H9 (cell line): ENCODE data around the gene KAZN. TPM values are rescaled to one million over a fixed set of nuclear protein-coding genes. Genes with fewer than 3 reads are reported as not detected.

Experiments
- DNase-seq: peaks from one replicate; pipeline ENCODE4 v3.0.0-alpha.2; 2017
- H2AFZ ChIP-seq: one replicate; pipeline ENCODE4 v1.6.1; 2013; ENCODE audit warnings: mild to moderate bottlenecking, low read length, control low read depth, moderate library complexity
- H2AK5ac ChIP-seq: 2 replicates; pipeline ENCODE4 v1.6.1; 2013; ENCODE audit warnings: low read length, control low read depth, mixed read lengths; ENCODE audit not compliant: insufficient read length
- H2BK120ac ChIP-seq: one replicate; pipeline ENCODE4 v1.6.1; 2013; ENCODE audit warnings: low read depth, mild to moderate bottlenecking, low read length, control low read depth, inconsistent platforms; ENCODE audit not compliant: poor library complexity, severe bottlenecking
- H2BK12ac ChIP-seq: 2 replicates; pipeline ENCODE4 v1.6.1; 2013; ENCODE audit warnings: low read length, control low read depth, mixed read lengths, low read depth; ENCODE audit not compliant: insufficient read length
- H2BK15ac ChIP-seq: 2 replicates; pipeline ENCODE4 v1.6.1; 2013; ENCODE audit warnings: low read depth, low read length, control low read depth
- H2BK20ac ChIP-seq: one replicate; pipeline ENCODE4 v1.6.1; 2013; ENCODE audit warnings: low read depth, mild to moderate bottlenecking, low read length, control low read depth, inconsistent platforms; ENCODE audit not compliant: poor library complexity, severe bottlenecking
- H2BK5ac ChIP-seq: 2 replicates; pipeline ENCODE4 v1.6.1; 2013; ENCODE audit warnings: low read length, control low read depth, mixed read lengths; ENCODE audit not compliant: insufficient read length
- H3K14ac ChIP-seq: 2 replicates; pipeline ENCODE4 v1.6.1; 2013; ENCODE audit warnings: low read length, control low read depth; ENCODE audit not compliant: insufficient read depth
- H3K18ac ChIP-seq: 2 replicates; pipeline ENCODE4 v1.6.1; 2013; ENCODE audit warnings: low read depth, mild to moderate bottlenecking, mixed read lengths, low read length, control low read depth; ENCODE audit not compliant: insufficient read length
- H3K23ac ChIP-seq: 2 replicates; pipeline ENCODE4 v1.6.1; 2013; ENCODE audit warnings: low read length, control low read depth, mixed read lengths, low read depth; ENCODE audit not compliant: insufficient read length
- H3K23me2 ChIP-seq: 2 replicates; pipeline ENCODE4 v1.6.1; 2013; ENCODE audit warnings: low read depth, mild to moderate bottlenecking, mixed read lengths, low read length, control low read depth; ENCODE audit not compliant: insufficient read length, poor library complexity, severe bottlenecking
- H3K27ac ChIP-seq: 2 replicates; pipeline ENCODE4 v1.5.1; 2013; ENCODE audit warnings: low read length, control low read depth, mixed read lengths, low read depth; ENCODE audit not compliant: insufficient read length
- H3K27me3 ChIP-seq: 2 replicates; pipeline ENCODE4 v1.6.1; 2013; ENCODE audit warnings: low read length, control low read depth, inconsistent platforms; ENCODE audit not compliant: insufficient read depth
- H3K4ac ChIP-seq: 2 replicates; pipeline ENCODE4 v1.6.1; 2013; ENCODE audit warnings: low read depth, mild to moderate bottlenecking, control low read depth, inconsistent platforms, low read length, moderate library complexity
- H3K4me1 ChIP-seq: 2 replicates; pipeline ENCODE4 v1.6.1; 2013; ENCODE audit warnings: low read length, control low read depth, inconsistent platforms; ENCODE audit not compliant: insufficient read depth
- H3K4me2 ChIP-seq: 2 replicates; pipeline ENCODE4 v1.6.1; 2013; ENCODE audit warnings: low read length, control low read depth, mixed read lengths; ENCODE audit not compliant: insufficient read length, insufficient read depth
- H3K56ac ChIP-seq: 2 replicates; pipeline ENCODE4 v1.6.1; 2013; ENCODE audit warnings: low read depth, mild to moderate bottlenecking, mixed read lengths, low read length, control low read depth; ENCODE audit not compliant: insufficient read length
- H3K79me1 ChIP-seq: 2 replicates; pipeline ENCODE4 v1.6.1; 2013; ENCODE audit warnings: low read depth, mild to moderate bottlenecking, moderate library complexity, low read length, control low read depth, inconsistent platforms; ENCODE audit not compliant: insufficient read depth, poor library complexity, severe bottlenecking
- H3K79me2 ChIP-seq: 2 replicates; pipeline ENCODE4 v1.6.1; 2013; ENCODE audit warnings: low read length, control low read depth, inconsistent platforms; ENCODE audit not compliant: insufficient read depth
- H3K9ac ChIP-seq: 2 replicates; pipeline ENCODE4 v1.6.1; 2013; ENCODE audit warnings: low read length, control low read depth, mixed read lengths; ENCODE audit not compliant: insufficient read length; ENCODE audit errors: extremely low read depth
- H3K9me3 ChIP-seq: one replicate; pipeline ENCODE4 v1.6.1; 2013; ENCODE audit warnings: low read depth, low read length, inconsistent platforms; ENCODE audit not compliant: control insufficient read depth
- H3T11ph ChIP-seq: one replicate; pipeline ENCODE4 v1.6.1; 2013; ENCODE audit warnings: mild to moderate bottlenecking, low read length, control low read depth, inconsistent platforms
- H4K20me1 ChIP-seq: one replicate; pipeline ENCODE4 v1.6.1; 2013; ENCODE audit not compliant: control insufficient read depth, insufficient read length, insufficient read depth
- H4K5ac ChIP-seq: 2 replicates; pipeline ENCODE4 v1.6.1; 2013; ENCODE audit warnings: low read depth, mild to moderate bottlenecking, mixed read lengths, low read length, control low read depth; ENCODE audit not compliant: insufficient read length
- H4K8ac ChIP-seq: replicated peaks from 2 replicates; pipeline ENCODE4 v1.6.1; 2013; ENCODE audit warnings: low read length, control low read depth, mixed read lengths, low read depth; ENCODE audit not compliant: insufficient read length
- H4K91ac ChIP-seq: 2 replicates; pipeline ENCODE4 v1.6.1; 2013; ENCODE audit warnings: low read depth, mild to moderate bottlenecking, moderate library complexity, mixed read lengths, low read length, control low read depth; ENCODE audit not compliant: insufficient read length
- H3K27ac Mint-ChIP-seq, 3 experiments: 2 replicates in 2 of 3; 3 replicates in 1 of 3; pipeline ENCODE4 v1.8.0; 2020 to 2021; ENCODE audit warnings: mixed read lengths in 3 of 3, mild to moderate bottlenecking in 1 of 3, moderate library complexity in 1 of 3
- H3K27me3 Mint-ChIP-seq: 2 replicates; pipeline ENCODE4 v1.8.0; 2021; ENCODE audit warnings: low read depth, mild to moderate bottlenecking, moderate library complexity, mixed read lengths
- H3K36me3 Mint-ChIP-seq, 3 experiments: 2 replicates in 2 of 3; 3 replicates in 1 of 3; pipeline ENCODE4 v1.8.0; 2020 to 2021; ENCODE audit warnings: low read depth in 3 of 3, mixed read lengths in 3 of 3; ENCODE audit not compliant: insufficient read depth in 1 of 3
- H3K4me1 Mint-ChIP-seq, 2 experiments: 2 replicates each; pipeline ENCODE4 v1.8.0; 2020; ENCODE audit warnings: mixed read lengths in 2 of 2
- H3K4me3 Mint-ChIP-seq, 2 experiments: 2 replicates in 1 of 2; 3 replicates in 1 of 2; pipeline ENCODE4 v1.8.0; 2020 to 2021; ENCODE audit warnings: mild to moderate bottlenecking in 2 of 2, mixed read lengths in 2 of 2, moderate library complexity in 1 of 2
- H3K9me3 Mint-ChIP-seq, 2 experiments: 2 replicates in 1 of 2; 3 replicates in 1 of 2; pipeline ENCODE4 v1.8.0; 2020; ENCODE audit warnings: mild to moderate bottlenecking in 2 of 2, mixed read lengths in 2 of 2, moderate library complexity in 1 of 2
- CTCF ChIP-seq: fragments of 200-600 bp; sonication (generic); conservative IDR thresholded peaks from 3 replicates; pipeline ENCODE4 v1.8.0; 2021; ENCODE audit warnings: antibody characterized with exemption, mild to moderate bottlenecking
- WGBS: extraction: QIAGEN DNeasy Blood & Tissue Kit; methylation state at CpG from one replicate; pipeline ENCODE4 v1.1.7; 2013; ENCODE audit warnings: missing lambda C conversion rate, low lambda C conversion rate, mixed read lengths; ENCODE audit not compliant: insufficient read length; ENCODE audit errors: extremely low coverage; 5-methylcytosine and 5-hydroxymethylcytosine counted together
- total RNA-seq: library from RNA; stranded (reverse); gene quantifications from 2 replicates; pipeline ENCODE4 v1.2.1, GENCODE V29; 2021

KAZN gene
- total RNA-seq, 1 experiment from 2014 or later, result 7.6 TPM

GRCh38 chr1:15107058-15107687, 508.7 kb downstream of the KAZN start:
- Histone ChIP-seq H3K27me3 (no peaks in the 10 kb centered on the region), H4K91ac (no peak overlapping the region), H2BK15ac (no peak overlapping the region), H3K4me2 (no peak overlapping the region), H2BK5ac (no peak overlapping the region), H2AK5ac (no peak overlapping the region), H3K9ac (no peak overlapping the region), H3K23me2 (no peaks in the 10 kb centered on the region), H4K5ac (no peak overlapping the region), H3K56ac (no peak overlapping the region), H4K20me1 (no peaks in the 10 kb centered on the region), H3K14ac (no peak overlapping the region), H3T11ph (no peak overlapping the region), H4K8ac (no peak overlapping the region), H3K23ac (no peak overlapping the region), H3K9me3 (no peaks in the 10 kb centered on the region), H3K79me1 (no peaks in the 10 kb centered on the region), H3K79me2 (no peaks in the 10 kb centered on the region), H3K4ac (no peak overlapping the region), H2BK20ac (no peak overlapping the region), H3K4me1 (peaks cover 4% of the 10 kb centered on the region; the same call in 1 of the 2 replicates), H2BK120ac (no peak overlapping the region), H3K18ac (no peak overlapping the region), H2BK12ac (no peak overlapping the region), H2AFZ (no peak overlapping the region), H3K27ac (no peak overlapping the region)
- H3K9me3 Mint-ChIP-seq, result no peaks in the 10 kb centered on the region; a peak in 2 of 5 replicates
- no peak for TF ChIP-seq CTCF
- DNase-seq, result no peak
- H3K27me3 Mint-ChIP-seq, result peaks cover 10% of the 10 kb centered on the region
- H3K4me3 Mint-ChIP-seq, result no peak overlapping the region
- no peaks in the 10 kb centered on the region for H3K36me3 Mint-ChIP-seq
- no CpG with 5 or more reads among the region's 1 CpG for WGBS
- H3K4me1 Mint-ChIP-seq, result peaks cover 24 to 30% of the 10 kb centered on the region in 2 experiments
- H3K27ac Mint-ChIP-seq, result no peak overlapping the region
